Uterus (tissue), 2 donors: Measurements from ENCODE around the gene SLC41A1.

Experiments
- CTCF ChIP-seq, 4 experiments: fragments of 200-600 bp in 2 of 4; fragments of 450-650 bp in 2 of 4; sonication (generic) in 2 of 4; IDR thresholded peaks; one replicate each; pipeline ENCODE4 v1.5.1; 2016 to 2019; ENCODE audit warnings: antibody characterized with exemption in 4 of 4, mild to moderate bottlenecking in 2 of 4, moderate library complexity in 1 of 4
- POLR2A ChIP-seq, 2 donors: fragments of 450-650 bp; IDR thresholded peaks; one replicate each; pipeline ENCODE4 v1.6.1; 2016; ENCODE audit warnings: antibody characterized with exemption in 2 of 2, mild to moderate bottlenecking in 1 of 2, moderate library complexity in 1 of 2

- TF ChIP-seq POLR2A (IDR thresholded peaks at IDR 0.05): no peak
- no peak for TF ChIP-seq CTCF (IDR thresholded peaks at IDR 0.05)
Measured at GRCh38 chr1:205852969-205853368, 40.0 kb upstream of the SLC41A1 start.
